HUES48 (cell line): ENCODE measurements around the gene THBD.

Source experiments
- H3K27ac ChIP-seq: one replicate; pipeline ENCODE4 v1.7.0; 2013; ENCODE audit warnings: low read depth, low read length, inconsistent platforms
- H3K27me3 ChIP-seq: 2 replicates; pipeline ENCODE4 v1.6.1; 2013; ENCODE audit warnings: mild to moderate bottlenecking, low read length; ENCODE audit not compliant: control insufficient read depth, insufficient read depth
- H3K36me3 ChIP-seq: 2 replicates; pipeline ENCODE4 v1.6.1; 2013; ENCODE audit warnings: low read length; ENCODE audit not compliant: control insufficient read depth, insufficient read depth
- H3K4me1 ChIP-seq: 2 replicates; pipeline ENCODE4 v1.6.1; 2013; ENCODE audit warnings: mild to moderate bottlenecking, low read length; ENCODE audit not compliant: control insufficient read depth, insufficient read depth
- H3K4me3 ChIP-seq: 2 replicates; pipeline ENCODE4 v1.5.1; 2013; ENCODE audit warnings: mild to moderate bottlenecking, low read depth, low read length
- H3K9ac ChIP-seq: 2 replicates; pipeline ENCODE4 v1.6.1; 2013; ENCODE audit warnings: mild to moderate bottlenecking, low read depth, low read length, moderate library complexity
- H3K9me3 ChIP-seq: 2 replicates; pipeline ENCODE4 v1.6.1; 2013; ENCODE audit warnings: low read length; ENCODE audit not compliant: control insufficient read depth, insufficient read depth

THBD gene

GRCh38 chr20:22995923-22996322 lies 53.5 kb downstream of the THBD start:
- Histone ChIP-seq H3K9ac (no peak overlapping the region), H3K4me3 (no peak overlapping the region), H3K36me3 (no peaks in the 10 kb centered on the region), H3K4me1 (no peaks in the 10 kb centered on the region), H3K27ac (no peak overlapping the region), H3K27me3 (no peaks in the 10 kb centered on the region), H3K9me3 (peaks cover 15% of the 10 kb centered on the region)
